Activated T-cell treated with anti-CD3 and anti-CD28 coated beads, Interleukin-2, amount 50 U/mL, for 72 hours (primary cell): ENCODE data around the gene DENND4B. TPM values are rescaled to one million over a fixed set of nuclear protein-coding genes. Genes with fewer than 3 reads are reported as not detected.
"Not testable (repeated sequence)": the region's sequence is repeated elsewhere in the genome, so short reads cannot be mapped to it uniquely, and the experiment has no call there.

Source experiments
- ATAC-seq, 2 donors: fragments of 150-1000 bp; cut with Tn5 transposase; replicated peaks in 1 of 2; 2 replicates each; pipeline ENCODE4 v1.10.0; 2021; ENCODE audit warnings: moderate library complexity in 2 of 2, mild to moderate bottlenecking in 1 of 2
- DNase-seq, 2 donors: peaks; one replicate each; pipeline ENCODE4 v3.0.0; 2021 to 2022; ENCODE audit warnings: mixed read lengths in 1 of 2
- H3K27ac Mint-ChIP-seq: one replicate; pipeline ENCODE4 v1.8.0; 2022; ENCODE audit warnings: mild to moderate bottlenecking, moderate library complexity, mixed read lengths
- H3K27me3 Mint-ChIP-seq: one replicate; pipeline ENCODE4 v1.8.0; 2022; ENCODE audit warnings: low read depth, mixed read lengths
- H3K36me3 Mint-ChIP-seq, 2 donors: one replicate each; pipeline ENCODE4 v1.8.0; 2022; ENCODE audit warnings: mixed read lengths in 2 of 2, mild to moderate bottlenecking in 1 of 2; ENCODE audit not compliant: insufficient read depth in 2 of 2
- H3K4me1 Mint-ChIP-seq: one replicate; pipeline ENCODE4 v1.8.0; 2022; ENCODE audit warnings: low read depth, mixed read lengths
- H3K4me3 Mint-ChIP-seq, 2 donors: one replicate each; pipeline ENCODE4 v1.8.0; 2022; ENCODE audit warnings: mild to moderate bottlenecking in 2 of 2, mixed read lengths in 2 of 2, moderate library complexity in 2 of 2
- H3K9me3 Mint-ChIP-seq, 2 donors: one replicate each; pipeline ENCODE4 v1.8.0; 2022; ENCODE audit warnings: mixed read lengths in 2 of 2
- total RNA-seq, 2 donors: library from RNA; stranded (reverse); gene quantifications; one replicate each; pipeline ENCODE4 v1.2.3, GENCODE V29; 2022

DENND4B gene
- 100 to 1,000 TPM; 105 to 108 TPM for total RNA-seq

GRCh38 chr1:153946622-153947241 lies at the start of gene DENND4B:
Gene DENND4B, minus strand, starts transcription at chr1:153946718. Its CDS starts 2,344 bp downstream, at chr1:153944374.
- H3K36me3 Mint-ChIP-seq = peaks cover 16 to 17% of the 10 kb centered on the region in 2 donors

GRCh38 chr1:153995640-153996039 lies 49.1 kb upstream of the DENND4B start:
- H3K4me1 Mint-ChIP-seq = peaks cover 33% of the 10 kb centered on the region
- ATAC-seq = no peak
- DNase-seq = no peak
- peak overlapping the region in 1 of 2 donors; percentile 29 for H3K4me3 Mint-ChIP-seq
- H3K9me3 Mint-ChIP-seq = no peaks in the 10 kb centered on the region
- H3K27ac Mint-ChIP-seq = peak overlapping the region; percentile 86
- H3K27me3 Mint-ChIP-seq = no peaks in the 10 kb centered on the region
- peaks cover 26 to 45% of the 10 kb centered on the region in 2 donors for H3K36me3 Mint-ChIP-seq

More at GRCh38 chr1:153946622-153947241, at the start of gene DENND4B:
- peak; percentile 83 to 87 for DNase-seq
- Mint-ChIP-seq H3K27ac (peak within 1 kb of the TSS; percentile 90), H3K27me3 (no peaks in the 10 kb centered on the region), H3K9me3 (no peaks in the 10 kb centered on the region), H3K4me3 (peak within 1 kb of the TSS; percentile 88 to 90), H3K4me1 (peaks cover 34% of the 10 kb centered on the region)
- peak; percentile 80 to 81 for ATAC-seq

- ATAC-seq = no peak
- no peak for DNase-seq
- Mint-ChIP-seq H3K36me3 (peaks cover 28 to 48% of the 10 kb centered on the region in 2 donors), H3K27ac (peak overlapping the region; percentile 86), H3K4me3 (peak overlapping the region in 1 of 2 donors; percentile 29), H3K4me1 (peaks cover 37% of the 10 kb centered on the region), H3K9me3 (no peaks in the 10 kb centered on the region), H3K27me3 (no peaks in the 10 kb centered on the region)
These were observed 48.7 kb upstream of the DENND4B start for GRCh38 chr1:153995202-153995601.

GRCh38 chr1:153991806-153992205 lies 45.3 kb upstream of the DENND4B start:
- DNase-seq (no peak), ATAC-seq (no peak)
- Mint-ChIP-seq H3K9me3 (peaks cover 0 to 1% of the 10 kb centered on the region in 2 donors), H3K4me1 (peaks cover 52% of the 10 kb centered on the region), H3K36me3 (peaks cover 28 to 48% of the 10 kb centered on the region in 2 donors), H3K4me3 (peak overlapping the region; percentile 90 to 100), H3K27ac (peak overlapping the region; percentile 99), H3K27me3 (no peaks in the 10 kb centered on the region)

- H3K4me3 Mint-ChIP-seq = peak overlapping the region; percentile 90 to 100
- H3K9me3 Mint-ChIP-seq = peaks cover 0 to 1% of the 10 kb centered on the region in 2 donors
- H3K36me3 Mint-ChIP-seq = peaks cover 28 to 48% of the 10 kb centered on the region in 2 donors
- ATAC-seq (no peak), DNase-seq (no peak)
- peaks cover 58% of the 10 kb centered on the region for H3K4me1 Mint-ChIP-seq
- no peaks in the 10 kb centered on the region for H3K27me3 Mint-ChIP-seq
- H3K27ac Mint-ChIP-seq = peak overlapping the region; percentile 99
These were observed 44.7 kb upstream of the DENND4B start for GRCh38 chr1:153991151-153991630.

- peaks cover 63% of the 10 kb centered on the region for H3K4me1 Mint-ChIP-seq
- H3K36me3 Mint-ChIP-seq = peaks cover 26 to 46% of the 10 kb centered on the region in 2 donors
- H3K27me3 Mint-ChIP-seq = no peaks in the 10 kb centered on the region
- H3K27ac Mint-ChIP-seq = peak within 1 kb of the TSS; percentile 99
- H3K4me3 Mint-ChIP-seq = peak within 1 kb of the TSS; percentile 90 to 100
- peak; percentile 83 to 85 for ATAC-seq
- DNase-seq = peak; percentile 90 to 92
- H3K9me3 Mint-ChIP-seq = peaks cover 0 to 1% of the 10 kb centered on the region in 2 donors
These were observed 44.1 kb upstream of the DENND4B start, which contains the start of gene RPS27 for GRCh38 chr1:153990468-153991150. Gene RPS27, plus strand, starts transcription at chr1:153990762. Its CDS starts 35 bp downstream, at chr1:153990797.

GRCh38 chr1:153987621-153988020 lies 41.1 kb upstream of the DENND4B start:
- Mint-ChIP-seq H3K27me3 (no peaks in the 10 kb centered on the region), H3K36me3 (peaks cover 16 to 24% of the 10 kb centered on the region in 2 donors), H3K9me3 (peaks cover 0 to 1% of the 10 kb centered on the region in 2 donors), H3K4me3 (peak overlapping the region in 1 of 2 donors; percentile 93), H3K27ac (peak overlapping the region; percentile 87), H3K4me1 (peaks cover 62% of the 10 kb centered on the region)
- no peak for DNase-seq
- ATAC-seq = no peak

GRCh38 chr1:153985941-153986761 lies 39.6 kb upstream of the DENND4B start, which contains the start of gene RAB13:
Gene RAB13, minus strand, starts transcription at chr1:153986339. Its CDS starts 103 bp downstream, at chr1:153986236.
- H3K9me3 Mint-ChIP-seq = peaks cover 0 to 1% of the 10 kb centered on the region in 2 donors
- H3K4me3 Mint-ChIP-seq = peak within 1 kb of the TSS; percentile 93 to 95
- DNase-seq (peak in 1 of 2 donors; percentile 27), ATAC-seq (peak in 1 of 2 donors; percentile 10)
- peaks cover 47% of the 10 kb centered on the region for H3K4me1 Mint-ChIP-seq
- H3K27ac Mint-ChIP-seq = peak within 1 kb of the TSS; percentile 91
- H3K36me3 Mint-ChIP-seq = peaks cover 7 to 9% of the 10 kb centered on the region in 2 donors
- H3K27me3 Mint-ChIP-seq = no peaks in the 10 kb centered on the region

- peak; percentile 83 to 85 for ATAC-seq
- peak; percentile 68 to 82 for DNase-seq
- H3K27ac Mint-ChIP-seq = peak overlapping the region; percentile 91
These were observed 38.9 kb upstream of the DENND4B start for GRCh38 chr1:153985341-153985912.

GRCh38 chr1:153984123-153984894 lies 37.8 kb upstream of the DENND4B start:
- ATAC-seq (no peak), DNase-seq (no peak)
- H3K4me1 Mint-ChIP-seq = peaks cover 37% of the 10 kb centered on the region
- H3K9me3 Mint-ChIP-seq = no peaks in the 10 kb centered on the region
- H3K27me3 Mint-ChIP-seq = no peaks in the 10 kb centered on the region
- no peak overlapping the region for H3K27ac Mint-ChIP-seq
- peaks cover 0 to 2% of the 10 kb centered on the region in 2 donors for H3K36me3 Mint-ChIP-seq
- H3K4me3 Mint-ChIP-seq = peak overlapping the region; percentile 5 to 60

More at GRCh38 chr1:153985341-153985912, 38.9 kb upstream of the DENND4B start:
- peak overlapping the region; percentile 93 to 95 for H3K4me3 Mint-ChIP-seq
- no peaks in the 10 kb centered on the region for H3K27me3 Mint-ChIP-seq
- peaks cover 0 to 2% of the 10 kb centered on the region in 2 donors for H3K36me3 Mint-ChIP-seq
- peaks cover 44% of the 10 kb centered on the region for H3K4me1 Mint-ChIP-seq
- H3K9me3 Mint-ChIP-seq = peaks cover 0 to 1% of the 10 kb centered on the region in 2 donors

- not testable (repeated sequence) for H3K27me3 Mint-ChIP-seq, DNase-seq, H3K4me3 Mint-ChIP-seq, H3K9me3 Mint-ChIP-seq, H3K27ac Mint-ChIP-seq, ATAC-seq, H3K36me3 Mint-ChIP-seq
- peaks cover 41% of the 10 kb centered on the region for H3K4me1 Mint-ChIP-seq
These were observed 35.2 kb upstream of the DENND4B start for GRCh38 chr1:153981735-153982134.
